B cell (primary cell): Measurements from ENCODE around the gene PRDM15. TPM values are rescaled to one million over a fixed set of nuclear protein-coding genes. Genes with fewer than 3 reads are reported as not detected.

ENCODE experiments used
- ATAC-seq: fragments of 200-7000 bp; cut with Tn5 transposase; one replicate; pipeline ENCODE4 v1.10.0; 2021; ENCODE audit warnings: low read depth, mild to moderate bottlenecking, moderate number of reproducible peaks, moderate library complexity
- CTCF ChIA-PET: fragments of 350-600 bp; sonication (Branson Sonifier 250); formaldehyde crosslinking; loops from one replicate; lab custom pipeline; 2021; ENCODE audit warnings: antibody characterized with exemption, inconsistent platforms; lab: Charles Lee
- POLR2A ChIA-PET: fragments of 350-600 bp; sonication (Branson Sonifier 250); formaldehyde crosslinking; loops from one replicate; lab custom pipeline; 2021; ENCODE audit warnings: antibody characterized with exemption; lab: Charles Lee
- DNase-seq: peaks from one replicate; pipeline ENCODE4 v3.0.0; 2013
- H2AFZ ChIP-seq: 2 replicates; pipeline ENCODE4 v1.6.1; 2012; ENCODE audit warnings: mild to moderate bottlenecking, low read depth, low read length; ENCODE audit not compliant: insufficient read depth, poor library complexity, severe bottlenecking
- H3K27ac ChIP-seq, 2 donors: 1 replicate in 1 of 2; 2 replicates in 1 of 2; pipeline ENCODE4 v1.5.1; 2012 to 2013; ENCODE audit warnings: low read length in 2 of 2, mild to moderate bottlenecking in 2 of 2, moderate library complexity in 1 of 2
- H3K27me3 ChIP-seq, 4 experiments: fragments of 200-600 bp in 1 of 4; sonication (generic) in 1 of 4; replicated peaks in 1 of 4; 1 replicate in 2 of 4; 2 replicates in 2 of 4; pipeline versions ENCODE4 v1.6.1 to v1.7.0; 2013 to 2016; ENCODE audit warnings: low read length in 3 of 4, mild to moderate bottlenecking in 2 of 4, mixed read lengths in 1 of 4, moderate library complexity in 1 of 4; ENCODE audit not compliant: insufficient read depth in 4 of 4, control insufficient read depth in 3 of 4; ENCODE audit errors: control extremely low read depth in 1 of 4
- H3K36me3 ChIP-seq, 2 experiments: replicated peaks in 1 of 2; 1 replicate in 1 of 2; 2 replicates in 1 of 2; pipeline versions ENCODE4 v1.6.1 to v1.7.1; 2013; ENCODE audit warnings: low read length in 1 of 2; ENCODE audit not compliant: insufficient read depth in 2 of 2, control insufficient read depth in 1 of 2; ENCODE audit errors: control extremely low read depth in 1 of 2, extremely low read depth in 1 of 2
- H3K4me1 ChIP-seq, 2 donors: fragments of 200-600 bp in 1 of 2; sonication (generic) in 1 of 2; 1 replicate in 1 of 2; 2 replicates in 1 of 2; pipeline versions ENCODE4 v1.5.1 to v1.6.1; 2013 to 2017; ENCODE audit warnings: low read length in 2 of 2; ENCODE audit not compliant: control insufficient read depth in 2 of 2, insufficient read depth in 2 of 2
- H3K4me2 ChIP-seq: replicated peaks from 2 replicates; pipeline ENCODE3; 2012; ENCODE audit warnings: mild to moderate bottlenecking, low read depth, low read length; ENCODE audit not compliant: poor library complexity, severe bottlenecking
- H3K4me3 ChIP-seq, 5 experiments: fragments of 200-600 bp in 1 of 5; sonication (generic) in 1 of 5; 1 replicate in 3 of 5; 2 replicates in 2 of 5; pipeline versions ENCODE4 v1.5.1 to v1.7.0; 2011 to 2016; ENCODE audit warnings: low read length in 4 of 5, mild to moderate bottlenecking in 4 of 5, low read depth in 2 of 5, control low read depth in 1 of 5, moderate library complexity in 1 of 5; ENCODE audit not compliant: insufficient read depth in 1 of 5; ENCODE audit errors: control extremely low read depth in 1 of 5, extremely low read depth in 1 of 5
- H3K79me2 ChIP-seq: fragments of 200-600 bp; sonication (generic); one replicate; pipeline ENCODE4 v1.6.0; 2016; ENCODE audit warnings: low read length; ENCODE audit not compliant: control insufficient read depth, insufficient read depth
- H3K9ac ChIP-seq: fragments of 200-600 bp; sonication (generic); 2 replicates; pipeline ENCODE4 v1.6.1; 2017; ENCODE audit warnings: mild to moderate bottlenecking, low read length, moderate library complexity
- H3K9me3 ChIP-seq, 3 donors: one replicate each; pipeline versions ENCODE4 v1.6.1 to v1.7.1; 2013; ENCODE audit warnings: low read length in 2 of 3; ENCODE audit not compliant: control insufficient read depth in 2 of 3, insufficient read depth in 1 of 3; ENCODE audit errors: control extremely low read depth in 1 of 3
- H4K20me1 ChIP-seq: 2 replicates; pipeline ENCODE4 v1.6.0; 2012; ENCODE audit warnings: mild to moderate bottlenecking, low read length; ENCODE audit not compliant: insufficient read depth, control insufficient read depth, poor library complexity, severe bottlenecking
- H3K27ac Mint-ChIP-seq: one replicate; pipeline ENCODE4 v1.8.0; 2021; ENCODE audit warnings: mixed read lengths
- H3K27me3 Mint-ChIP-seq: one replicate; pipeline ENCODE4 v1.8.0; 2021; ENCODE audit warnings: mixed read lengths
- H3K4me1 Mint-ChIP-seq: one replicate; pipeline ENCODE4 v1.8.0; 2021; ENCODE audit warnings: mixed read lengths
- H3K4me3 Mint-ChIP-seq: one replicate; pipeline ENCODE4 v1.8.0; 2021; ENCODE audit warnings: mixed read lengths
- H3K9me3 Mint-ChIP-seq: one replicate; pipeline ENCODE4 v1.8.0; 2022; ENCODE audit warnings: mixed read lengths; ENCODE audit not compliant: insufficient read depth
- EZH2 ChIP-seq: IDR thresholded peaks from 2 replicates; pipeline ENCODE4 v1.6.1; 2012; ENCODE audit warnings: borderline replicate concordance, low read depth, mild to moderate bottlenecking, moderate library complexity, low read length; ENCODE audit not compliant: insufficient read depth, poor library complexity, severe bottlenecking
- WGBS: methylation state at CpG from one replicate; pipeline ENCODE4 v1.1.5; 2013; ENCODE audit warnings: missing lambda C conversion rate; ENCODE audit not compliant: insufficient coverage; 5-methylcytosine and 5-hydroxymethylcytosine counted together
- intact Hi-C: fragments of 100-400 bp; cut with micrococcal nuclease; formaldehyde crosslinking; loops from one replicate; pipeline ENCODE4 v1.10.0; 2022
- polyA plus RNA-seq: library from polyadenylated mRNA; depleted of rRNA; stranded (reverse); fragments of >200 nt; gene quantifications from 2 replicates; pipeline ENCODE4 v1.2.3, GENCODE V29; 2012
- total RNA-seq, 2 donors: library from RNA; stranded (reverse); fragments of 120-200 nt in 1 of 2; gene quantifications; 1 replicate in 1 of 2; 2 replicates in 1 of 2; pipeline versions ENCODE4 v1.2.3 to v1.2.4, GENCODE V29; 2013 to 2022
- TF ChIP-seq, protein P1 (sequence below): fragments of 200-600 bp; IDR thresholded peaks from one replicate; pipeline ENCODE4 v1.8.0; 2022; ENCODE audit warnings: antibody characterized with exemption, mild to moderate bottlenecking

PRDM15 gene
- total and polyA plus RNA-seq, 2 donors (not counting 1 experiment from before 2014, with no cell fraction given): 21.3 to 29.2 TPM

- CTCF ChIA-PET: interaction anchor here (0.8 to 4.1 kb wide), 45 partner anchors 10 to 697 kb away, joined by 3 to 117 read pairs (median 4); partner anchors contain the start of gene PRDM15
- no CpG with 5 or more reads among the region's 3 CpGs for WGBS
Observed at GRCh38 chr21:41817228-41817627, 61.9 kb downstream of the PRDM15 start.

DNA sequence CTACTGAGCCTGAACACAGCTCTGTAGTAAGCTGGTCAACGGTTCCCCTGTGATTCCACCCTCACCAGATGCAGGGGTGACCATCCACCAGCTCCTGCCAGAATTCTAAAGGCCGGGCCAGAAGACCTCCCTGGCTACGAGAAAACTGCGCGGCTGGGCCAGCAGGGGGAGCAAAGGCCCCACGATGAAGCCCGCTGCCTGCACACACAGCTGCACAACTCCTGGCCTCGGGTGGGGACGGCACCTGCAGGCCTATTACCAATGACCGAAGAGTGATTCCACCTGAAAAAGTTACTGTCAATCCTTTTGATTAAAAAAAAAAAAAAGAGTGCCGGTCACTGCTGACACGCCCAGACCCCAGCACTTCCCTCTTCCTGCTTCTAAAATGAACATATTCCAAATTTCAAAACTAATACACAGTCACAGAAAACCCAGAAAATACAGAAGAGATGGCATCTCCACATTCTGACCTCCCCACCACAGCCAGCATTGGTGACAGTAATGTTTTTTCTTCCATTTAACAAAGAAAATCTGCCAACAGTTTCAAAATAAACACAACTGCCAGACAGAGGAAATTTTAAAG, 62.5 kb downstream of the PRDM15 start:
- no peak for TF ChIP-seq EZH2
- TF ChIP-seq, protein P1, sequence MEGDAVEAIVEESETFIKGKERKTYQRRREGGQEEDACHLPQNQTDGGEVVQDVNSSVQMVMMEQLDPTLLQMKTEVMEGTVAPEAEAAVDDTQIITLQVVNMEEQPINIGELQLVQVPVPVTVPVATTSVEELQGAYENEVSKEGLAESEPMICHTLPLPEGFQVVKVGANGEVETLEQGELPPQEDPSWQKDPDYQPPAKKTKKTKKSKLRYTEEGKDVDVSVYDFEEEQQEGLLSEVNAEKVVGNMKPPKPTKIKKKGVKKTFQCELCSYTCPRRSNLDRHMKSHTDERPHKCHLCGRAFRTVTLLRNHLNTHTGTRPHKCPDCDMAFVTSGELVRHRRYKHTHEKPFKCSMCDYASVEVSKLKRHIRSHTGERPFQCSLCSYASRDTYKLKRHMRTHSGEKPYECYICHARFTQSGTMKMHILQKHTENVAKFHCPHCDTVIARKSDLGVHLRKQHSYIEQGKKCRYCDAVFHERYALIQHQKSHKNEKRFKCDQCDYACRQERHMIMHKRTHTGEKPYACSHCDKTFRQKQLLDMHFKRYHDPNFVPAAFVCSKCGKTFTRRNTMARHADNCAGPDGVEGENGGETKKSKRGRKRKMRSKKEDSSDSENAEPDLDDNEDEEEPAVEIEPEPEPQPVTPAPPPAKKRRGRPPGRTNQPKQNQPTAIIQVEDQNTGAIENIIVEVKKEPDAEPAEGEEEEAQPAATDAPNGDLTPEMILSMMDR: peak; percentile 85
- Histone ChIP-seq H3K36me3 (peaks cover 0 to 33% of the 10 kb centered on the region in 2 experiments), H3K27me3 (no peaks in the 10 kb centered on the region), H3K27ac (no peak overlapping the region), H3K4me2 (no peak overlapping the region), H2AFZ (no peak overlapping the region), H3K4me3 (no peak overlapping the region), H3K9ac (no peak overlapping the region), H3K79me2 (no peaks in the 10 kb centered on the region), H4K20me1 (no peaks in the 10 kb centered on the region), H3K4me1 (peaks cover 0 to 5% of the 10 kb centered on the region in 2 donors), H3K9me3 (no peaks in the 10 kb centered on the region)
- ATAC-seq (peak; percentile 95), DNase-seq (peak; percentile 76)
- H3K27me3 Mint-ChIP-seq: no peaks in the 10 kb centered on the region
- H3K27ac Mint-ChIP-seq: no peak overlapping the region
- WGBS: 17% methylated on average over 7 of the region's 12 CpGs
- ChIA-PET POLR2A (no interaction called here), CTCF (interaction anchor here (0.6 to 4.1 kb wide), 49 partner anchors 9 to 698 kb away, joined by 3 to 117 read pairs (median 4); partner anchors contain the start of gene PRDM15)
- intact Hi-C loops: loop anchor here (2.0 to 5.0 kb wide), 3 partner anchors 62 to 191 kb away; partner anchors contain the start of gene PRDM15
- peaks cover 8% of the 10 kb centered on the region for H3K4me1 Mint-ChIP-seq
- H3K4me3 Mint-ChIP-seq: no peak overlapping the region
- no peaks in the 10 kb centered on the region for H3K9me3 Mint-ChIP-seq

More at GRCh38 chr21:41817228-41817627, 61.9 kb downstream of the PRDM15 start:
- H3K4me1 ChIP-seq: peaks cover 0 to 5% of the 10 kb centered on the region in 2 donors
- H2AFZ ChIP-seq: no peak overlapping the region
- H3K9me3 Mint-ChIP-seq: no peaks in the 10 kb centered on the region
- no peaks in the 10 kb centered on the region for H3K27me3 Mint-ChIP-seq
- intact Hi-C loops: loop anchor here (2.0 to 5.0 kb wide), 3 partner anchors 62 to 190 kb away; partner anchors contain the start of gene PRDM15
- no peak overlapping the region for H3K9ac ChIP-seq
- H3K27ac ChIP-seq: no peak overlapping the region
- TF ChIP-seq, protein P1: peak; percentile 12
- no peak for TF ChIP-seq EZH2
- H3K4me3 Mint-ChIP-seq: no peak overlapping the region
- no peak overlapping the region for H3K4me2 ChIP-seq
- no peaks in the 10 kb centered on the region for H3K9me3 ChIP-seq
- POLR2A ChIA-PET: no interaction called here
- ATAC-seq (peak; percentile 60), DNase-seq (peak; percentile 53)
- H3K4me1 Mint-ChIP-seq: peaks cover 8% of the 10 kb centered on the region
- H3K79me2 ChIP-seq: no peaks in the 10 kb centered on the region
- H3K36me3 ChIP-seq: peaks cover 0 to 30% of the 10 kb centered on the region in 2 experiments
- peak overlapping the region; percentile 46 for H3K27ac Mint-ChIP-seq
- no peak overlapping the region for H3K4me3 ChIP-seq
- no peaks in the 10 kb centered on the region for H3K27me3 ChIP-seq
- no peaks in the 10 kb centered on the region for H4K20me1 ChIP-seq
